ENCODE results near the gene MAGEA3.

MAGEA3 gene

DNA sequence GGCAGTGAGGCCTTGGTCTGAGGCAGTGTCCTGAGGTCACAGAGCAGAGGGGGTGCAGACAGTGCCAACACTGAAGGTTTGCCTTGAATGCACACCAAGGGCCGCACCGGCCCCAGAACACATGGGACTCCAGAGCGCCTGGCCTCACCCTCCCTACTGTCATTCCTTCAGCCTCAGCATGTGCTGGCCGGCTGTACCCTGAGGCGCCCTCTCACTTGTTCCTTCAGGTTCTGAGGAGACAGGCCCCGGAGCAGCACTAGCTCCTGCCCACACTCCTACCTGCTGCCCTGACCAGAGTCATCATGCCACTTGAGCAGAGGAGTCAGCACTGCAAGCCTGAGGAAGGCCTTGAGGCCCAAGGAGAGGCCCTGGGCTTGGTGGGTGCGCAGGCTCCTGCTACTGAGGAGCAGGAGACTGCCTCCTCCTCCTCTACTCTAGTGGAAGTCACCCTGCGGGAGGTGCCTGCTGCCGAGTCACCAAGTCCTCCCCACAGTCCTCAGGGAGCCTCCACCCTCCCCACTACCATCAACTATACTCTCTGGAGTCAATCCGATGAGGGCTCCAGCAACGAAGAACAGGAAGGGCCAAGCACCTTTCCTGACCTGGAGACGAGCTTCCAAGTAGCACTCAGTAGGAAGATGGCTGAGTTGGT is 37.4 kb downstream of the MAGEA3 start:
- TF ChIP-seq GATA2 (IDR thresholded peaks at IDR 0.05; ENCODE audit: low read depth, low read length) (no peak), GATA3 (IDR thresholded peaks at IDR 0.05; ENCODE audit: low read depth, low read length) (no peak)

DNA sequence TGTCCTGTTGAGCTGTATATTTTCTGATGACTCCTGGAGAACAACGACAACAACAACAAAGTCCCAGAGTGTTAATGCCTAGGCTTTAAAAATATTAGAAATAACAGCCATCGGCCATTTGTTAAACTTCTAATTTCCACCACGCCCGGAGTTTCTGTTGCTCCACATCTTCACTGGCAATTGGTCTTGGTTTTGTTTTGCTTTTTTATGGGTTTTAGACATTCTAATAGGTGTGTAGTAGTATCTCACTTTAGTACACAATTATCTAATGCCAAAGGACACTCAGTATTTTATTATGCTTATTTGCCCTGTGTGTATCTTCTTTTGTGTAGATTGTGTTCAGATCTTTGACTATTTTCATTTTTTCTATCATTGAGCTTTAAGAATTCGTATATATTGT is 40.0 kb downstream of the MAGEA3 start:
- no peak for TF ChIP-seq GATA2 (IDR thresholded peaks at IDR 0.05; ENCODE audit: low read depth, low read length)
- no peak for TF ChIP-seq GATA3 (IDR thresholded peaks at IDR 0.05; ENCODE audit: low read depth, low read length)
